Panc1 (cell line): Measurements from ENCODE around the gene GTF2F1.

Experiments used
- POLR2AphosphoS5 ChIP-seq: IDR thresholded peaks from 2 replicates; pipeline ENCODE4 v1.6.1; 2012; ENCODE audit warnings: mild to moderate bottlenecking, low read depth, low read length, moderate library complexity
- SIN3A ChIP-seq: IDR thresholded peaks from 2 replicates; pipeline ENCODE4 v1.6.1; 2012; ENCODE audit warnings: low read depth, mild to moderate bottlenecking, low read length, moderate library complexity, borderline replicate concordance; ENCODE audit not compliant: insufficient read depth
- TF ChIP-seq, protein P1 (sequence below): fragments of 450-650 bp; IDR thresholded peaks from 2 replicates; pipeline ENCODE4 v1.5.1; 2017; ENCODE audit warnings: mild to moderate bottlenecking
- TF ChIP-seq, protein P2 (sequence below), 2 experiments: IDR thresholded peaks; 2 replicates each; pipeline ENCODE4 v1.6.1; 2011 to 2012; ENCODE audit warnings: low read depth in 2 of 2, control low read depth in 1 of 2, low read length in 1 of 2, mild to moderate bottlenecking in 1 of 2, moderate library complexity in 1 of 2; ENCODE audit not compliant: insufficient read depth in 1 of 2

DNA sequence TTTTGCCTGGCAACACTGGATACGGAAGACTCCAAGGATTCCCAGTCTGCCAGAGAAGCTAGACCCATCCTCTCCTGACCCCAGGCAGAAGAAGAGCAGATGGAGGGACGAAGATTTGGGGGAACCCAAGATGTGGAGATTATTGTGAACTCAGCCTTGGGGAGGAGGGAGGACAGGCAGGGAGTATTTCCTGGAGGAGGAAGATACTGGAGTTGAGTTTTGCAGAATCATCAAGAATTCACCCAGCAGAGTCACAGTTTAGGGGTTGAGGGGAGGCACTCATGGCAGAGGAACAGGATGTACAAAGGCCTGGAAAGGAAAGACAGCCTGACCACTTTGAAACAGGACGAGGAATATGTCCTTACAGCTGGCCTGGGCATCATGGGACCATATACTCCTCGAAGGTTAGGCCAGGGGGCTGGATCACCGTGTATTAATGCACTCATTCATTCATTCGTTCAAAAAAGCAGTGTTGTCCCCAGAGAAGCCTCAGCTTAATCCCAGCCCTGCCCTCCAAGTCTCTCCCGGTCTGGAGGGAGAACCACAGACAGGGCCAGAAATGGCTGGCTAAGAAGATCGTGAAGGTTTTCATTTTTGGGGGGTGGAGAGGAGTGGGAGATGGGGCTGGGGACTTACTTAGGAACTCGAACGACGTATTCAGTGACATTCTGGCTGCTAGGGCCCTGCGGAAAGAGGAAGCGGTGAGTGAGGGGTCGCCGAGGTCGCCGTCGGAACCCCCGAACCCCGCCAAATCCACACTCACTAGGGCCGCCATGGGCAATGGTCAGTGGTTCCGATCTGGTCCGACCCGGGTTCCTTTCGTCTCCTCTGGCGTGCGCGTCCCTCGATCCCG lies 517 bp downstream of the GTF2F1 start:
- TF ChIP-seq, protein P1, sequence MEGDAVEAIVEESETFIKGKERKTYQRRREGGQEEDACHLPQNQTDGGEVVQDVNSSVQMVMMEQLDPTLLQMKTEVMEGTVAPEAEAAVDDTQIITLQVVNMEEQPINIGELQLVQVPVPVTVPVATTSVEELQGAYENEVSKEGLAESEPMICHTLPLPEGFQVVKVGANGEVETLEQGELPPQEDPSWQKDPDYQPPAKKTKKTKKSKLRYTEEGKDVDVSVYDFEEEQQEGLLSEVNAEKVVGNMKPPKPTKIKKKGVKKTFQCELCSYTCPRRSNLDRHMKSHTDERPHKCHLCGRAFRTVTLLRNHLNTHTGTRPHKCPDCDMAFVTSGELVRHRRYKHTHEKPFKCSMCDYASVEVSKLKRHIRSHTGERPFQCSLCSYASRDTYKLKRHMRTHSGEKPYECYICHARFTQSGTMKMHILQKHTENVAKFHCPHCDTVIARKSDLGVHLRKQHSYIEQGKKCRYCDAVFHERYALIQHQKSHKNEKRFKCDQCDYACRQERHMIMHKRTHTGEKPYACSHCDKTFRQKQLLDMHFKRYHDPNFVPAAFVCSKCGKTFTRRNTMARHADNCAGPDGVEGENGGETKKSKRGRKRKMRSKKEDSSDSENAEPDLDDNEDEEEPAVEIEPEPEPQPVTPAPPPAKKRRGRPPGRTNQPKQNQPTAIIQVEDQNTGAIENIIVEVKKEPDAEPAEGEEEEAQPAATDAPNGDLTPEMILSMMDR, result no peak
- no peak for TF ChIP-seq SIN3A
- no peak for TF ChIP-seq POLR2AphosphoS5
- TF ChIP-seq, protein P2, sequence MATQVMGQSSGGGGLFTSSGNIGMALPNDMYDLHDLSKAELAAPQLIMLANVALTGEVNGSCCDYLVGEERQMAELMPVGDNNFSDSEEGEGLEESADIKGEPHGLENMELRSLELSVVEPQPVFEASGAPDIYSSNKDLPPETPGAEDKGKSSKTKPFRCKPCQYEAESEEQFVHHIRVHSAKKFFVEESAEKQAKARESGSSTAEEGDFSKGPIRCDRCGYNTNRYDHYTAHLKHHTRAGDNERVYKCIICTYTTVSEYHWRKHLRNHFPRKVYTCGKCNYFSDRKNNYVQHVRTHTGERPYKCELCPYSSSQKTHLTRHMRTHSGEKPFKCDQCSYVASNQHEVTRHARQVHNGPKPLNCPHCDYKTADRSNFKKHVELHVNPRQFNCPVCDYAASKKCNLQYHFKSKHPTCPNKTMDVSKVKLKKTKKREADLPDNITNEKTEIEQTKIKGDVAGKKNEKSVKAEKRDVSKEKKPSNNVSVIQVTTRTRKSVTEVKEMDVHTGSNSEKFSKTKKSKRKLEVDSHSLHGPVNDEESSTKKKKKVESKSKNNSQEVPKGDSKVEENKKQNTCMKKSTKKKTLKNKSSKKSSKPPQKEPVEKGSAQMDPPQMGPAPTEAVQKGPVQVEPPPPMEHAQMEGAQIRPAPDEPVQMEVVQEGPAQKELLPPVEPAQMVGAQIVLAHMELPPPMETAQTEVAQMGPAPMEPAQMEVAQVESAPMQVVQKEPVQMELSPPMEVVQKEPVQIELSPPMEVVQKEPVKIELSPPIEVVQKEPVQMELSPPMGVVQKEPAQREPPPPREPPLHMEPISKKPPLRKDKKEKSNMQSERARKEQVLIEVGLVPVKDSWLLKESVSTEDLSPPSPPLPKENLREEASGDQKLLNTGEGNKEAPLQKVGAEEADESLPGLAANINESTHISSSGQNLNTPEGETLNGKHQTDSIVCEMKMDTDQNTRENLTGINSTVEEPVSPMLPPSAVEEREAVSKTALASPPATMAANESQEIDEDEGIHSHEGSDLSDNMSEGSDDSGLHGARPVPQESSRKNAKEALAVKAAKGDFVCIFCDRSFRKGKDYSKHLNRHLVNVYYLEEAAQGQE (IDR thresholded peaks at IDR 0.05; ENCODE audit: insufficient read depth in 1 of 2, low read depth in 2 of 2, low read length in 1 of 2), result no peak
